ENCODE measurements around the gene ENTPD1.
"Not testable (repeated sequence)": the region's sequence is repeated elsewhere in the genome, so short reads cannot be mapped to it uniquely, and the experiment has no call there.

The ENTPD1 gene

GRCh38 chr10:95716866-95717265, 39.1 kb upstream of the ENTPD1 start:
- no peak for TF ChIP-seq CTCF (IDR thresholded peaks at IDR 0.05)
- Histone ChIP-seq H3K9me3 (no peaks in the 10 kb centered on the region), H3K4me1 (no peaks in the 10 kb centered on the region), H3K4me3 (no peak overlapping the region), H3K27ac (no peak overlapping the region), H3K36me3 (no peaks in the 10 kb centered on the region), H3K27me3 (no peaks in the 10 kb centered on the region)
- DNase-seq, result no peak
- intact Hi-C loops (cut with DNase I; ENCODE audit: low total_unique reads), result no loop called here

- H3K27me3 ChIP-seq; intact Hi-C loops (cut with DNase I; ENCODE audit: low total_unique reads); H3K4me3 ChIP-seq; H3K36me3 ChIP-seq; H3K9me3 ChIP-seq; H3K27ac ChIP-seq; H3K4me1 ChIP-seq; DNase-seq: not testable (repeated sequence)
Observed at GRCh38 chr10:95720745-95721144, 35.2 kb upstream of the ENTPD1 start.

GRCh38 chr10:95722496-95722895, 33.5 kb upstream of the ENTPD1 start:
- H3K4me1 ChIP-seq; H3K27me3 ChIP-seq; DNase-seq; H3K4me3 ChIP-seq; H3K36me3 ChIP-seq; intact Hi-C loops (cut with DNase I; ENCODE audit: low total_unique reads); H3K27ac ChIP-seq; H3K9me3 ChIP-seq: not testable (repeated sequence)

- no peaks in the 10 kb centered on the region for H3K4me1 ChIP-seq
- TF ChIP-seq CTCF (IDR thresholded peaks at IDR 0.05), result no peak
- no peaks in the 10 kb centered on the region for H3K36me3 ChIP-seq
- peaks cover 0 to 10% (median 10%) of the 10 kb centered on the region in 3 donors for H3K9me3 ChIP-seq
- intact Hi-C loops (cut with DNase I; ENCODE audit: low total_unique reads), result no loop called here
- no peaks in the 10 kb centered on the region for H3K27me3 ChIP-seq
- no peak overlapping the region for H3K4me3 ChIP-seq
- DNase-seq, result no peak
- H3K27ac ChIP-seq, result no peak overlapping the region
Observed at GRCh38 chr10:95728526-95728925, 27.4 kb upstream of the ENTPD1 start.

GRCh38 chr10:95729323-95730055, 26.5 kb upstream of the ENTPD1 start:
- no peak overlapping the region for H3K4me3 ChIP-seq
- H3K36me3 ChIP-seq, result no peaks in the 10 kb centered on the region
- no peak overlapping the region for H3K27ac ChIP-seq
- intact Hi-C loops (cut with DNase I; ENCODE audit: low total_unique reads), result no loop called here
- H3K27me3 ChIP-seq, result no peaks in the 10 kb centered on the region
- no peaks in the 10 kb centered on the region for H3K4me1 ChIP-seq
- no peak for TF ChIP-seq CTCF (IDR thresholded peaks at IDR 0.05)
- DNase-seq, result no peak
- peaks cover 0 to 14% (median 10%) of the 10 kb centered on the region in 3 donors for H3K9me3 ChIP-seq

GRCh38 chr10:95730233-95730632, 25.7 kb upstream of the ENTPD1 start:
- TF ChIP-seq CTCF (IDR thresholded peaks at IDR 0.05), result no peak
- no peak overlapping the region for H3K27ac ChIP-seq

GRCh38 chr10:95732907-95733306, 23.1 kb upstream of the ENTPD1 start:
- H3K36me3 ChIP-seq; H3K27ac ChIP-seq; H3K4me3 ChIP-seq; DNase-seq; H3K27me3 ChIP-seq; intact Hi-C loops (cut with DNase I; ENCODE audit: low total_unique reads); H3K4me1 ChIP-seq: not testable (repeated sequence)
- peaks cover 0 to 14% (median 10%) of the 10 kb centered on the region in 3 donors for H3K9me3 ChIP-seq

More at GRCh38 chr10:95730233-95730632, 25.7 kb upstream of the ENTPD1 start:
- no peak for DNase-seq
- intact Hi-C loops (cut with DNase I; ENCODE audit: low total_unique reads), result no loop called here
- H3K36me3 ChIP-seq, result no peaks in the 10 kb centered on the region
- no peaks in the 10 kb centered on the region for H3K4me1 ChIP-seq
- no peak overlapping the region for H3K4me3 ChIP-seq
- H3K27me3 ChIP-seq, result no peaks in the 10 kb centered on the region
- H3K9me3 ChIP-seq, result peaks cover 0 to 14% (median 10%) of the 10 kb centered on the region in 3 donors
